HG03064 (cell line): ENCODE measurements around the gene CTNND1.

ENCODE experiments used
- ATAC-seq: cut with Tn5 transposase; IDR thresholded peaks from one replicate; pipeline ENCODE4 v1.9.1; 2021; ENCODE audit warnings: low read depth; ENCODE audit not compliant: unreplicated experiment

CTNND1 gene

DNA sequence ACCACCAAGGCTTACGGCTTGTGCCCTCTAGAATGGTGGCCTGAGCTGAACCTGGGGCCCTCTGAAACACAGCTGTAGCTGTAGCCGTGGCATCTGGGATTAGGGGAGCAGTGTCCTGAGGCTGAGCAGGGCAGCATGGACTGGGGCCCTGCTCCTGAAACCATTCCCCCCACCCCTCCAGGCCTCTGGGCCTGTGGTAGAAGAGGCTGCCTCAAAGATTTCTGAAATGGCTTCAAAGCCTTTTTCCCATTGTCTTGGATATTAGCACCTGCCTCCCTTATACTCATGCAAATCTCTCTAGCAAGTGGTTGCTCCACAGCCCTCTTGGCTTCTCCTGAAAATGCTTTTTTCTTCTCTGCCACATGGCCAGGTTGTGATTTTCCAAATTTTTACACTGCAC is 106.9 kb downstream of the CTNND1 start:
- no peak for ATAC-seq
